ENCODE results near the gene GPC6.

GRCh38 chr13:94322925-94323763 lies 1096.5 kb downstream of the GPC6 start:
- TF ChIP-seq, protein P1, sequence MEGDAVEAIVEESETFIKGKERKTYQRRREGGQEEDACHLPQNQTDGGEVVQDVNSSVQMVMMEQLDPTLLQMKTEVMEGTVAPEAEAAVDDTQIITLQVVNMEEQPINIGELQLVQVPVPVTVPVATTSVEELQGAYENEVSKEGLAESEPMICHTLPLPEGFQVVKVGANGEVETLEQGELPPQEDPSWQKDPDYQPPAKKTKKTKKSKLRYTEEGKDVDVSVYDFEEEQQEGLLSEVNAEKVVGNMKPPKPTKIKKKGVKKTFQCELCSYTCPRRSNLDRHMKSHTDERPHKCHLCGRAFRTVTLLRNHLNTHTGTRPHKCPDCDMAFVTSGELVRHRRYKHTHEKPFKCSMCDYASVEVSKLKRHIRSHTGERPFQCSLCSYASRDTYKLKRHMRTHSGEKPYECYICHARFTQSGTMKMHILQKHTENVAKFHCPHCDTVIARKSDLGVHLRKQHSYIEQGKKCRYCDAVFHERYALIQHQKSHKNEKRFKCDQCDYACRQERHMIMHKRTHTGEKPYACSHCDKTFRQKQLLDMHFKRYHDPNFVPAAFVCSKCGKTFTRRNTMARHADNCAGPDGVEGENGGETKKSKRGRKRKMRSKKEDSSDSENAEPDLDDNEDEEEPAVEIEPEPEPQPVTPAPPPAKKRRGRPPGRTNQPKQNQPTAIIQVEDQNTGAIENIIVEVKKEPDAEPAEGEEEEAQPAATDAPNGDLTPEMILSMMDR (conservative IDR thresholded peaks at IDR 0.05), result no peak
- TF ChIP-seq ZFX (IDR thresholded peaks at IDR 0.05), result no peak
